Gastrocnemius medialis (tissue), 4 donors: ENCODE results near the gene AHRR. TPM values are rescaled to one million over a fixed set of nuclear protein-coding genes. Genes with fewer than 3 reads are reported as not detected.

Experiments
- ATAC-seq, 2 donors: fragments of 150-250 bp; one replicate each; pipeline ENCODE4 v1.9.1; 2016
- DNase-seq, 2 donors: peaks; one replicate each; pipeline ENCODE4 v3.0.0-alpha.2; 2019
- H3K27ac ChIP-seq, 4 donors: fragments of 200-600 bp; sonication (generic); 1 replicate in 1 of 4; 2 replicates in 3 of 4; pipeline ENCODE4 v1.5.1; 2016 to 2018; ENCODE audit warnings: mild to moderate bottlenecking in 2 of 4, moderate library complexity in 1 of 4
- H3K27me3 ChIP-seq, 3 donors: fragments of 200-600 bp; sonication (generic) in 2 of 3; 1 replicate in 1 of 3; 2 replicates in 2 of 3; pipeline versions ENCODE4 v1.5.1 to v1.6.0; 2016 to 2019; ENCODE audit warnings: mild to moderate bottlenecking in 1 of 3, moderate library complexity in 1 of 3
- H3K36me3 ChIP-seq, 2 donors: fragments of 200-600 bp; sonication (generic) in 1 of 2; one replicate each; pipeline ENCODE4 v1.5.1; 2017 to 2018
- H3K4me1 ChIP-seq, 2 donors: fragments of 200-600 bp; sonication (generic) in 1 of 2; one replicate each; pipeline ENCODE4 v1.5.1; 2016 to 2017; ENCODE audit warnings: mild to moderate bottlenecking in 2 of 2
- H3K4me3 ChIP-seq, 4 donors: fragments of 200-600 bp; sonication (generic) in 3 of 4; 1 replicate in 1 of 4; 2 replicates in 3 of 4; pipeline ENCODE4 v1.5.1; 2016 to 2019; ENCODE audit warnings: mild to moderate bottlenecking in 2 of 4
- H3K9me3 ChIP-seq, 3 donors: fragments of 200-600 bp; sonication (generic) in 2 of 3; 1 replicate in 1 of 3; 2 replicates in 2 of 3; pipeline ENCODE4 v1.5.1; 2016 to 2019
- CTCF ChIP-seq, 5 experiments: fragments of 450-650 bp in 3 of 5; fragments of 200-600 bp in 2 of 5; sonication (generic) in 2 of 5; IDR thresholded peaks in 4 of 5; conservative IDR thresholded peaks in 1 of 5; 1 replicate in 4 of 5; 2 replicates in 1 of 5; pipeline ENCODE4 v1.5.1; 2016 to 2019; ENCODE audit warnings: antibody characterized with exemption in 5 of 5, mild to moderate bottlenecking in 3 of 5, moderate library complexity in 3 of 5
- POLR2A ChIP-seq, 2 donors: fragments of 450-650 bp; IDR thresholded peaks; one replicate each; pipeline ENCODE4 v1.6.1; 2017; ENCODE audit warnings: antibody characterized with exemption in 2 of 2, mild to moderate bottlenecking in 2 of 2, moderate library complexity in 2 of 2
- in situ Hi-C, 4 donors: fragments of 200-750 bp; cut with MboI; loops; one replicate each; pipeline versions ENCODE4 v1.15.0 to v1.8.0; 2017; ENCODE audit warnings: low sequenced_read_pairs in 4 of 4
- intact Hi-C: fragments of 100-400 bp; cut with DNase I; formaldehyde crosslinking; loops from one replicate; pipeline ENCODE4 v1.15.1; 2023; ENCODE audit warnings: low total_unique reads
- total RNA-seq, 4 donors: library from RNA; depleted of rRNA; stranded (reverse); fragments of >200 nt; gene quantifications; one replicate each; pipeline versions ENCODE4 v1.1.0 to v1.2.3, GENCODE V29; 2016

The AHRR gene
- total RNA-seq, 4 donors from 2014 or later = 0.05 to 1.3 (median 0.18) TPM; not detected in 1

GRCh38 chr5:406041-406440 is 84.5 kb downstream of the AHRR start:
- peaks cover 7 to 24% (median 16%) of the 10 kb centered on the region in 3 donors for H3K27me3 ChIP-seq
- ATAC-seq = no peak
- H3K4me3 ChIP-seq = no peak overlapping the region
- TF ChIP-seq POLR2A (IDR thresholded peaks at IDR 0.05) (no peak), CTCF (IDR thresholded peaks at IDR 0.05 in 4 of 5, conservative IDR thresholded peaks at IDR 0.05 in 1 of 5) (no peak)
- H3K9me3 ChIP-seq = no peaks in the 10 kb centered on the region
- no peak overlapping the region for H3K27ac ChIP-seq
- H3K36me3 ChIP-seq = no peaks in the 10 kb centered on the region
- intact Hi-C loops = no loop called here
- no peak for DNase-seq
- no peaks in the 10 kb centered on the region for H3K4me1 ChIP-seq
- in situ Hi-C loops = no loop called here

- H3K27me3 ChIP-seq = peaks cover 0 to 14% (median 14%) of the 10 kb centered on the region in 3 donors
- no peak for TF ChIP-seq POLR2A (IDR thresholded peaks at IDR 0.05)
- TF ChIP-seq CTCF (IDR thresholded peaks at IDR 0.05 in 4 of 5, conservative IDR thresholded peaks at IDR 0.05 in 1 of 5) = no peak
Observed at GRCh38 chr5:407051-407450, 85.5 kb downstream of the AHRR start.

GRCh38 chr5:407801-408268 is 86.3 kb downstream of the AHRR start:
- no peak for DNase-seq

More at GRCh38 chr5:407051-407450, 85.5 kb downstream of the AHRR start:
- Histone ChIP-seq H3K36me3 (no peaks in the 10 kb centered on the region), H3K4me3 (no peak overlapping the region), H3K9me3 (no peaks in the 10 kb centered on the region), H3K27ac (no peak overlapping the region), H3K4me1 (no peaks in the 10 kb centered on the region)
- ATAC-seq (no peak), DNase-seq (no peak)
- intact Hi-C loops (no loop called here), in situ Hi-C loops (no loop called here)

GRCh38 chr5:410911-411517 is 89.5 kb downstream of the AHRR start:
- intact Hi-C loops (no loop called here), in situ Hi-C loops (no loop called here)
- ATAC-seq (no peak), DNase-seq (no peak)
- H3K9me3 ChIP-seq = no peaks in the 10 kb centered on the region
- H3K27ac ChIP-seq = no peak overlapping the region
- H3K27me3 ChIP-seq = peaks cover 0 to 9% (median 3%) of the 10 kb centered on the region in 3 donors
- H3K4me1 ChIP-seq = no peaks in the 10 kb centered on the region
- no peak for TF ChIP-seq CTCF (IDR thresholded peaks at IDR 0.05 in 4 of 5, conservative IDR thresholded peaks at IDR 0.05 in 1 of 5)
- TF ChIP-seq POLR2A (IDR thresholded peaks at IDR 0.05) = no peak
- no peak overlapping the region for H3K4me3 ChIP-seq
- H3K36me3 ChIP-seq = no peaks in the 10 kb centered on the region

More at GRCh38 chr5:407801-408268, 86.3 kb downstream of the AHRR start:
- no peak for TF ChIP-seq POLR2A (IDR thresholded peaks at IDR 0.05)
- no peak for TF ChIP-seq CTCF (IDR thresholded peaks at IDR 0.05 in 4 of 5, conservative IDR thresholded peaks at IDR 0.05 in 1 of 5)
- peaks cover 0 to 14% (median 13%) of the 10 kb centered on the region in 3 donors for H3K27me3 ChIP-seq
- no peak for ATAC-seq
- no peak overlapping the region for H3K4me3 ChIP-seq
- H3K36me3 ChIP-seq = no peaks in the 10 kb centered on the region
- intact Hi-C loops (no loop called here), in situ Hi-C loops (no loop called here)
- no peaks in the 10 kb centered on the region for H3K4me1 ChIP-seq
- H3K27ac ChIP-seq = no peak overlapping the region
- H3K9me3 ChIP-seq = no peaks in the 10 kb centered on the region
